Stimulated activated CD4-positive, alpha-beta T cell treated with anti-CD3 and anti-CD28 coated beads, Interleukin-1b, Interleukin-23, amount 100 ng/mL, for 48 hours (primary cell): ENCODE measurements around the gene MAPRE2.
"Not testable (repeated sequence)": the region's sequence is repeated elsewhere in the genome, so short reads cannot be mapped to it uniquely, and the experiment has no call there.

Experiments
- DNase-seq: peaks from one replicate; pipeline ENCODE4 v3.0.0-alpha.2; 2020

Gene MAPRE2

GRCh38 chr18:35095983-35096676, 54.9 kb downstream of the MAPRE2 start:
- no peak for DNase-seq

DNA sequence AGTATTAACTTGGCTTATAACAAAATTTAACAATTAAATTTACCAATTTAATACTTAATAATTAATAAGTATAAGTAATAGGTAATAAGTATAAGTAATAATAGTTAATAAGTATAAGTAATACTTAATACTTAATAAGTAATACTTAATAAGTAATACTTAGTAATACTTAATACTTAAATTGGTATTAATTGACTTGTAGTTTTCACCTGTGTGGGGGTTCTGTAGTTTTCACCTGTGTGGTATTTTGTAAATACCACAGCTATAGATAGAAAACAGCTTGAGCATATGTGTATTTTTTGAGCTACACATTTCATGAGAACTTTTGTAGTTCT, 55.4 kb downstream of the MAPRE2 start:
- DNase-seq: no peak

GRCh38 chr18:35097195-35097594, 56.0 kb downstream of the MAPRE2 start:
- DNase-seq: no peak

- DNase-seq: no peak
These were observed 56.5 kb downstream of the MAPRE2 start for GRCh38 chr18:35097763-35098162.

DNA sequence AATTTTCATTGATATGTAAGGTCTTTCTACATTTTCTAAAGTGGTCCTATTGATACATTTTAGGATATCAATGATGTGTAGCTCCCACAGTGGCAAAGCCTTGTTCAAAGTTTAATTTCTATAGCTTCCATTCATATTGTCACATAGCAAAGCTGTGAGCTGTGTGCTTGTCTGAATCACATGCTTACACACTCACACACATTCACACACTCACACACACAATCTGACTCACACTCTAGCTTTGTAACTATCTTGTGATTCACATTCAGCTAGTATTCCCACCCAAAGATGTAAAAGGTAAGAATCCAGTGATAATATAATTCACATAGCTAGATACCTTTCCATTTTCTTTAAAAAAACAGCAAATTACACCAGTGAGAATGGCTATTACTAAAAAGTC, 58.7 kb downstream of the MAPRE2 start:
- no peak for DNase-seq

GRCh38 chr18:35104391-35105051, 63.3 kb downstream of the MAPRE2 start:
- no peak for DNase-seq

DNA sequence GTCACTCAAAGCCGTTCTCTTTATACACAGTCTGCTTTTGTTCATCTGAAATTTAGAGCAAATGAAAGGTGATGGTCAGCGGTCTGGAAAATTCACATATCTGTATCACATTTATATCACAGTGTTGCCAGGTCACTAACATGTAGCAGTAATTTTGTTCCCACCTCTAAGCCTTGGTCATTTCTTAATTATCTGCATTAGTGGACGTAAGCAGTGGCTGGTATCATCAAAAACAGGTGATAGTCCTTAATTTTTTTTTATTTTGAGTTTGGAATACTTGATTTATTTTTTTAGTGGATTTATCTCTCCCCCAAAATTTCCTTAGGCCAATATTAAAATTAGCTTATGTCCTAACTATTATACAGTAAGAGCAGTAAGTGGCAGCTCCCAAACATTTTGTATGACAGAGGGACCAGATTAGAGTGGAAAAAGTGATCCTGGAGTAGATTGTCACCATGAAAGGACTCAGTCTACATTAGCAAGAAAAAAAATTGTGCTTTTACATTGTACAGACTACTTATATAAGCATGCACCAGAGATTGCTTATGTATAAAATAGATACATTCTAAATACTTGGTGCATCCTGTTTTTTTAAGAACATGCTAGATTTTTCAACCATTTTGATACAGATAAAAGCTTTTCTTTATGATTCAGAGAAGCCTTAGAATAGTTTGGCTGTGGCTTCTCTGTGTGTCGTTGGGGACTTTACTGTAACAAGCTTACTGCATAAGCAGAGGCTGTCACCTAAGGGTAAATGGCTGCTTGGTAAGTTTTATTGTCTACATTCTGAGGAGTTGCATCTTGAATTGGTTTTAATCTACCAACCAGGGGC, 65.0 kb downstream of the MAPRE2 start:
- no peak for DNase-seq

DNA sequence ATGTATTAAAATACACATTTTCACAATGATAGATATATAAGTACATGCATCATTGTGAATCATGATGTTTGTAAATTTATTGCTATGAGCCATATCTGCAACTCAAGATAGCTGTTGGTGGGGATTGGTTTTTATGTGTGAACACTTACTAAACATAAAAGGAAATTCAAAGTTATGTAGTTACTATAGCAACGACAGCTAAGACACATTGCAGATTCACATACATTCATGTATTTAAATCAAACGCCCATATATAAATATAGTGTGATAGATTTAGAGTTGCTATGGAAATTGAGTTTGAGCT, 65.6 kb downstream of the MAPRE2 start:
- no peak for DNase-seq

- DNase-seq: no peak
These were observed 66.0 kb downstream of the MAPRE2 start for GRCh38 chr18:35107216-35107615.

DNA sequence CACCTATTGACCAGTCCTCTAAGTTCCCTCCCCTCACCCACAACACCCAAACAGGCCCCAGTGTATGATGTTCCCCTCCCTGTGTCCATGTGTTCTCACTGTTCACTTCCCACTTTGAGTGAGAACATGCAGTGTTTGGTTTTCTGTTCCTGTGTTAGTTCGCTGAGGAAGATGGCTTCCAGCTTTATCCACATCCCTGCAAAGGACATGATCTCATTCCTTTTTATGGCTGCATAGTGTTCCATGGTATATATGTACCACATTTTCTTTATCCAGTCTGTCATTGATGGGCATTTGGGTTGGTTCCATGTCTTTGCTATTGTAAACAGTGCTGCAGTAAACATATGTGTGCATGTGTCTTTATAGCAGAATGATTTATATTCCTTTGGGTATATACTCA, 66.9 kb downstream of the MAPRE2 start:
- not testable (repeated sequence) for DNase-seq

GRCh38 chr18:35110059-35110458, 68.8 kb downstream of the MAPRE2 start:
- no peak for DNase-seq

DNA sequence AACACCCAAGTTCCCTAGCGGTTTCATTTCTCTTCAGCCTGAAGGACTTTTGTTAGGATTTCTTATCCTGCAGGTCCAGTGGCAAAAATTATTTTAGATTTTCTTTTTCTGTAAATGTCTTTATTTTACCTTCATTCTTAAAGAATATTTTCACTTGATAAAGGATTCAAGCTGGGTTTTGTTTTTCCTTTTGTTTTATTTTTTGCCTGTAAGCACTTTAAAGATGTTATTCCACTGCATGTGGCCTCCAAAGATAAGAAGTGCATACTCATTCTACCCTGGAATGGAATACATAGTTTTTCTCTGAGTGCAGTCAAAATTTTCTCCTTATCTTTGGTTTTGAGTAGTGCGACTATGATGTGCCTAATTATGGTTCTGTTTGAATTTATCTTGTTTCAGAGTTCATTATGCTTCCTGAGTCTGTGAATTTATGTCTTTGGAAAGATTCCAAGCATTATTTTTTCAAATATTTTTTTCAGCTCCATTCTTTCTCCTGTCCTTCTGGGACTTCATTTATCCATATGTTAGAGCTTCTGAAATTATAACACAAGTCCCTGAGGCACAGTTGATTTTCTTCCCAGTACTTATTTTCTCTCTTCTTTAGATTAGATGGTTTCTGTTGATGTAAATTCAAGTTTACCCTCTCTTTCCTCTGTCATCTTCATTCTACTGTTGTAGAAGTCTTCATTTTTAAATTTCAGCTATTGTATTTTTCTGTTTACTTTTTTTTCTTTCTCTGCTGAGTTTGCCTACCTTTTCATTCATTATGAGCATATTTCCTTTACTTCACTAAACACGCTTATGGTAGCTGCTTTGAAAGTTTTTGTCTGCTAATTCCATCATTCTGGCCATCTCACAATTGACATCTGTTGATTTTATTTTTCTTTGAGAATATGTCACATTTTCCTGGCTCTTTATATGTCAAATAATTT, 69.6 kb downstream of the MAPRE2 start:
- no peak for DNase-seq

DNA sequence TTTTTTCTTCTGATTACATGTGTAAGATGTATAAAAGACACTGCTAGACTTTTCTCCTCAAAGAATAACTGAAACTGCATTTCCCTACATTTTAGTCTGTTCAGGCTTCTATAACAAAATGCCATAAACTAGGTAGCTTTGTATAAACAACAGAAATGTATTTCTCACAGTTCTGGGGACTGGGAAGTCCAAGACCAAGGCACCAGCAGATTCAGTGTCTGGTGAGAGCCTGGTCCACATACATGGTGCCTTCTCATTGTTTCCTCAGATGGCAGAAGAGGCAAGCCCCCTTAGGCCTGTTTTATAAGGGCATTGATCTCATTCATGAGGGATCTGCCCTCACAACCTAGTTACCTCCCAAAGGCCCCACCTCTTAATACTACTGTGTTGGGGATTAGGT, 71.5 kb downstream of the MAPRE2 start:
- no peak for DNase-seq

DNA sequence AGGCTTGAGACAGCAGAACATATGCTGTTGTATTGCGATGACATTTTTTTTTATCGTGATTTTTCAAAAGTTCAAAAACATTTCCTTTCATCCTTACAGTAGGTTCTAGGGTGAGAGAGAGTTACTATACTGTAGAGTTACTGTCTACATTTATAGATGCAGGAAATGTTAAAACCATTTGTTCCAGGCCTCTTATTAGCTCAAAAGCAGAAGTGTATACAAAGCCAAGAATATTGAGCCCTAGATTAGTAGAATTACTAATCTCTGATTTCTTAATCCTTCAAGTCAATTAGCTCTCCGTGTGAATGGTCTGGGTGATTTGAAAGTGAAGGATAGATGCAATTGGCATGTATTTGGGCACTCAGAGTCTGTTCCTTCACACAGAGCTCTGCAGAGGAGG, 73.1 kb downstream of the MAPRE2 start:
- DNase-seq: no peak

GRCh38 chr18:35116784-35117318, 75.6 kb downstream of the MAPRE2 start:
- DNase-seq: no peak

DNA sequence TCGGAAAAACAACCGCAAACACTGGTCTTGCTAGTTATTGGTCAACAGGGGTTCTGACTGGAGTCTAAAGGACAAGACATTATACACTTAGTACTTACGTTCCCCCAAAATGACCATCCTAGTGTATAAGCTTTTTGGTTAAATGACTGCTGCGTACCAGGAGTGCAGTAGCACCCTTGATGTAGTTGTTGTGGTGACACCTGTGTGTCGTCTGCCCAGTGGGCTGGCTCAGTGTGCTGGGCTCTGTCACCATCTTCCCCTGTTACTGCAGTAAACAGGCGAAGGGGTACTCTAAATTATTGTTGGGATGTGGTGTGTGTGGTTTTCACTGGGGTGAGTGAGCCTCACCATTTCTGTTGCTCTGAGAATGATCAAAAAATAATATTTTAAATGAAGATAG, 76.2 kb downstream of the MAPRE2 start:
- no peak for DNase-seq

GRCh38 chr18:35117951-35118411, 76.8 kb downstream of the MAPRE2 start:
- no peak for DNase-seq

DNA sequence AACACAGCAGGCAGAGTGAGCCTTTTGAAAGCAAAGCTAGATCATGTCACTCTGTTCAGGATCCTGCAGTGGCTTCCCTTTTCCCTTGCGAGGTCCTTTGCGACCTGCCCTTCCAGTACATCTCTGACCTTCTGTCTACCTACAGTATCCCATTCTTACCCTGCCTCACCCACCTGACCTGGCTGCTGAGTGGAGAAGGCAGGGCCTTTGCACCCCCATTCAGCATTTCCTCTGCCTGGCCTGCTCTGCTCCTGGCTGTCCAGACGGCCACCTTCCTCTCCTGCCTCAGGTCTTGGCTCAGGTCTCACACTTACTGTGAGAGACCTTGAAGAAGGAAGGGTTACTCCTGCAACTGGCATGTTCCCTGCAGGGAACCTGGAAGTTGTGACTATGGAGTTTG, 77.4 kb downstream of the MAPRE2 start:
- no peak for DNase-seq

- no peak for DNase-seq
These were observed 79.8 kb downstream of the MAPRE2 start for GRCh38 chr18:35121038-35121437.

GRCh38 chr18:35121531-35121930, 80.3 kb downstream of the MAPRE2 start:
- DNase-seq: no peak

GRCh38 chr18:35122586-35123224, 81.5 kb downstream of the MAPRE2 start:
- peak; percentile 41 for DNase-seq

DNA sequence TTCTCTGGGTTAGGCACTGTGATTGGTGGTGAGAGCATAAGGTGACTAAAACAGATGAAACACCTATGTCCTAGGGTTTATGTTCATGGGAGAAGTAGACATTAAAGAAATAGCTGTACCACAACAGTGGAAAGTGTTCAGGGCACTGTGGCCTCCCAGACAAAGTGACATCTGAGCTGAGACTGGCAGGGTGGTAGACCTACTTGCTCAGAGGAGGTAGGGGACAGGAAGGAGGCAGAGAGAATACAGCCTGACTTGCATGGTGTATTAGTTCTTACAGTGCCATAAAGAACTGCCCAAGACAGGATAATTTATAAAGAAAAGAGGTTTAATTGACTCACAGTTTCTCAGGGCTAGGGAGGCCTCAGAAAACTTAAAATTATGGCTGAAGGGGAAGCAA, 82.6 kb downstream of the MAPRE2 start:
- no peak for DNase-seq
